ENCODE measurements around the gene CALR. TPM values are rescaled to one million over a fixed set of nuclear protein-coding genes. Genes with fewer than 3 reads are reported as not detected.

Gene CALR
- total RNA-seq, 1 donor from 2014 or later = 958 TPM

- Histone ChIP-seq H3K27me3 (ENCODE audit: control insufficient read depth, insufficient read depth, low read length) (no peaks in the 10 kb centered on the region), H3K4me3 (ENCODE audit: low read depth, low read length) (no peak overlapping the region), H3K36me3 (ENCODE audit: control insufficient read depth, insufficient read depth, low read length) (no peaks in the 10 kb centered on the region)
- DNase-seq (ENCODE audit: low read depth) = no peak
- no peak for TF ChIP-seq CTCF (IDR thresholded peaks at IDR 0.05; ENCODE audit: insufficient read depth, low read length, poor library complexity, severe bottlenecking)
Observed at GRCh38 chr19:12918253-12918652, 20.2 kb upstream of the CALR start.

- TF ChIP-seq CTCF (IDR thresholded peaks at IDR 0.05; ENCODE audit: insufficient read depth, low read length, poor library complexity, severe bottlenecking) = no peak
- no peak for DNase-seq (ENCODE audit: low read depth)
- no peaks in the 10 kb centered on the region for H3K36me3 ChIP-seq (ENCODE audit: control insufficient read depth, insufficient read depth, low read length)
- H3K27me3 ChIP-seq (ENCODE audit: control insufficient read depth, insufficient read depth, low read length) = no peaks in the 10 kb centered on the region
- no peak overlapping the region for H3K4me3 ChIP-seq (ENCODE audit: low read depth, low read length)
Observed at GRCh38 chr19:12921047-12921446, 17.4 kb upstream of the CALR start.

- no peak for TF ChIP-seq CTCF (IDR thresholded peaks at IDR 0.05; ENCODE audit: insufficient read depth, low read length, poor library complexity, severe bottlenecking)
- no peak for DNase-seq (ENCODE audit: low read depth)
- Histone ChIP-seq H3K4me3 (ENCODE audit: low read depth, low read length) (no peak overlapping the region), H3K27me3 (ENCODE audit: control insufficient read depth, insufficient read depth, low read length) (no peaks in the 10 kb centered on the region), H3K36me3 (ENCODE audit: control insufficient read depth, insufficient read depth, low read length) (no peaks in the 10 kb centered on the region)
Observed at GRCh38 chr19:12922959-12923358, 15.4 kb upstream of the CALR start.

- Histone ChIP-seq H3K4me3 (ENCODE audit: low read depth, low read length) (no peak overlapping the region), H3K27me3 (ENCODE audit: control insufficient read depth, insufficient read depth, low read length) (no peaks in the 10 kb centered on the region), H3K36me3 (ENCODE audit: control insufficient read depth, insufficient read depth, low read length) (no peaks in the 10 kb centered on the region)
- no peak for DNase-seq (ENCODE audit: low read depth)
- TF ChIP-seq CTCF (IDR thresholded peaks at IDR 0.05; ENCODE audit: insufficient read depth, low read length, poor library complexity, severe bottlenecking) = no peak
Observed at GRCh38 chr19:12924621-12925310, 13.6 kb upstream of the CALR start.

- TF ChIP-seq CTCF (IDR thresholded peaks at IDR 0.05; ENCODE audit: insufficient read depth, low read length, poor library complexity, severe bottlenecking) = no peak
- no peak overlapping the region for H3K4me3 ChIP-seq (ENCODE audit: low read depth, low read length)
- no peaks in the 10 kb centered on the region for H3K27me3 ChIP-seq (ENCODE audit: control insufficient read depth, insufficient read depth, low read length)
- DNase-seq (ENCODE audit: low read depth) = no peak
- H3K36me3 ChIP-seq (ENCODE audit: control insufficient read depth, insufficient read depth, low read length) = no peaks in the 10 kb centered on the region
Observed at GRCh38 chr19:12930002-12930645, 8.3 kb upstream of the CALR start.
